Measurements from ENCODE around the gene TNMD.

- TF ChIP-seq CTCF (conservative IDR thresholded peaks at IDR 0.05; ENCODE audit: low read depth, low read length) (no peak), MAZ (IDR thresholded peaks at IDR 0.05; ENCODE audit: borderline replicate concordance, low read depth, low read length) (no peak), NFE2L2 (IDR thresholded peaks at IDR 0.05; ENCODE audit: low read depth, low read length) (peak; percentile 70; the same call in 1 of the 2 replicates), RAD21 (IDR thresholded peaks at IDR 0.05; ENCODE audit: low read length) (no peak), POLR2A (IDR thresholded peaks at IDR 0.05; ENCODE audit: low read depth, low read length) (peak; percentile 79), FOS (IDR thresholded peaks at IDR 0.05; ENCODE audit: low read depth, low read length) (peak; percentile 83), CEBPB (IDR thresholded peaks at IDR 0.05; ENCODE audit: low read depth, low read length) (peak; percentile 56; the same call in 1 of the 2 replicates), RFX5 (IDR thresholded peaks at IDR 0.05; ENCODE audit: low read depth, low read length) (no peak), USF2 (IDR thresholded peaks at IDR 0.05; ENCODE audit: low read depth, low read length) (no peak)
Observed at GRCh38 chrX:100643956-100644860, 59.5 kb downstream of the TNMD start, which contains the start of gene SRPX2.

All from IMR-90 (cell line).